Endodermal cell (in vitro differentiated cells): Measurements from ENCODE around the gene TMEM138. TPM values are rescaled to one million over a fixed set of nuclear protein-coding genes. Genes with fewer than 3 reads are reported as not detected.

Experiments
- DNase-seq: peaks from one replicate; pipeline ENCODE4 v3.0.0-alpha.2; 2017
- H3K27ac ChIP-seq: 2 replicates; pipeline ENCODE4 v1.5.1; 2013; ENCODE audit warnings: mild to moderate bottlenecking, low read depth, low read length, moderate library complexity
- H3K27me3 ChIP-seq: 2 replicates; pipeline ENCODE4 v1.6.1; 2013; ENCODE audit warnings: mild to moderate bottlenecking, low read length, moderate library complexity; ENCODE audit not compliant: insufficient read depth, control insufficient read depth, poor library complexity, severe bottlenecking
- H3K36me3 ChIP-seq: 2 replicates; pipeline ENCODE4 v1.7.0; 2013; ENCODE audit warnings: mild to moderate bottlenecking, low read length, moderate library complexity; ENCODE audit not compliant: control insufficient read depth, insufficient read depth
- H3K4me1 ChIP-seq: one replicate; pipeline ENCODE4 v1.7.0; 2013; ENCODE audit warnings: low read length; ENCODE audit not compliant: control insufficient read depth, insufficient read depth
- H3K4me3 ChIP-seq: 2 replicates; pipeline ENCODE4 v1.5.1; 2013; ENCODE audit warnings: mild to moderate bottlenecking, low read length, moderate library complexity
- H3K9ac ChIP-seq: 2 replicates; pipeline ENCODE4 v1.6.1; 2013; ENCODE audit warnings: mild to moderate bottlenecking, low read length, moderate library complexity; ENCODE audit not compliant: poor library complexity, severe bottlenecking; ENCODE audit errors: extremely low read depth
- H3K9me3 ChIP-seq: 2 replicates; pipeline ENCODE4 v1.6.1; 2013; ENCODE audit warnings: mild to moderate bottlenecking, low read length, moderate library complexity; ENCODE audit not compliant: control insufficient read depth
- H3K27ac Mint-ChIP-seq: 2 replicates; pipeline ENCODE4 v1.8.0; 2020; ENCODE audit warnings: mixed read lengths
- H3K27me3 Mint-ChIP-seq: 2 replicates; pipeline ENCODE4 v1.8.0; 2021; ENCODE audit warnings: mild to moderate bottlenecking, mixed read lengths; ENCODE audit not compliant: insufficient read depth
- H3K36me3 Mint-ChIP-seq: 2 replicates; pipeline ENCODE4 v1.8.0; 2020; ENCODE audit warnings: low read depth, mixed read lengths
- H3K4me1 Mint-ChIP-seq: 2 replicates; pipeline ENCODE4 v1.8.0; 2020; ENCODE audit warnings: mixed read lengths
- H3K4me3 Mint-ChIP-seq: 2 replicates; pipeline ENCODE4 v1.8.0; 2020; ENCODE audit warnings: mild to moderate bottlenecking, moderate library complexity, mixed read lengths
- H3K9me3 Mint-ChIP-seq: 2 replicates; pipeline ENCODE4 v1.8.0; 2020; ENCODE audit warnings: mild to moderate bottlenecking, mixed read lengths
- WGBS, 2 experiments: methylation state at CpG; one replicate each; pipeline versions ENCODE4 v1.1.5 to v1.1.7; 2013; ENCODE audit warnings: missing lambda C conversion rate in 2 of 2, mixed read lengths in 1 of 2; ENCODE audit not compliant: insufficient coverage in 1 of 2, insufficient read length in 1 of 2; 5-methylcytosine and 5-hydroxymethylcytosine counted together
- total RNA-seq, 2 donors: library from RNA; stranded (reverse); fragmentation: NEBNext Ultra II Directional in 1 of 2; extraction: Animal tissue kit (Norgen Biotek cat#: 25700) in 1 of 2; gene quantifications; 2 replicates in 1 of 2; 3 replicates in 1 of 2; pipeline ENCODE4 v1.2.1, GENCODE V29; 2021
- TF ChIP-seq, protein P1 (sequence below): fragments of 200-600 bp; sonication (generic); conservative IDR thresholded peaks from 2 replicates; pipeline ENCODE4 v1.5.0; 2021; ENCODE audit warnings: antibody characterized with exemption, mild to moderate bottlenecking

TMEM138 gene
- total RNA-seq, 2 donors from 2014 or later: 26.5 to 29.3 TPM

DNA sequence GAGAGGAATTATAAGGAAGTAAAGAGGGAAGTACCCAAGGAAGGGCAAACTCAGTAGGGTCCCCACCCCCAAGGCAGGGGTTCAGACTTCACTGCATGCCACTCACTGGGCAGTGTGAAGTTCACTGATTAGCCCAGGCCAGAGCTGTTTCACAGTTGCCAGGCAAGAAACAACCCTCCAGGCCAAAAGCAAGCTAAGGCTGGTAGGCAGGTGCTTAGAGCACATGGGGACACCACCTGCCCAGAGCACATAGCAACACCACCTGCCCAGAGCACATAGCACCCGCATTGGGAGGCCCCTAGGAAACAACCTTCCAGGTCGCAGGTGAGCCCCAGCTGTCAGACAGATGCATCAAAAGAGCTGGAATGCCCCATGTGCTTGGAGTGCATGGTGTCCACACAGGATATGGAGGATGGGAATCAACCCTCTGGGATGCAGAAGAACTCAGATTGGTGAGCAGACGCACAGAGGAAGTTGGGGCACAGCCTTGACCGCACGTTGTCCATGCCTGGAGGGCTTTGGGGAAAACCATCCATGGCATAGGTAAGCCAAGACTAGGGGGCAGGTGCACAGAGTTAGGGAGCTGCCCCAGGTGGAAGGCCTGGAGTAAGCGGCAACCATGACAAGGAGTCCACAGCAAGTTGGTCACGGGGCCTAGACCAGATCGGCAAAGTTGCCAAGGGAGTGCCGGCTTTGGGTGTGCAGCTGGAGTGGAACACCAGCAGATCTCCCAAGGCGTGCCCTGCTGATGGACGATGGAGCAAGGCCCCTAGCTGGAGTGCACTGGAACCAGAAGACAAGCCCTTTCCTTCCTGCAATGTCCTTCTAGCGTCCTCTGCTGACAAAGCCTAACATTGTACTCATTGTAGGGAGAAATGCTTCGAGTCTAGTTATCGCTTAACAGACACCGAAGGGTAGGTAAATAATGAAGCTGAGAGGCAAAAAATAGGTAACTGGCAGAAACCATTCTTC is 22.4 kb downstream of the TMEM138 start:
- no peaks in the 10 kb centered on the region for H3K4me1 ChIP-seq
- DNase-seq: peak; percentile 64
- Mint-ChIP-seq H3K36me3 (no peaks in the 10 kb centered on the region), H3K9me3 (peaks cover 2% of the 10 kb centered on the region), H3K27me3 (peaks cover 4% of the 10 kb centered on the region), H3K4me1 (no peaks in the 10 kb centered on the region), H3K27ac (no peak overlapping the region), H3K4me3 (no peak overlapping the region)
- H3K9me3 ChIP-seq: peaks cover 2% of the 10 kb centered on the region
- no peaks in the 10 kb centered on the region for H3K36me3 ChIP-seq
- no peak overlapping the region for H3K9ac ChIP-seq
- no peaks in the 10 kb centered on the region for H3K27me3 ChIP-seq
- H3K4me3 ChIP-seq: no peak overlapping the region
- TF ChIP-seq, protein P1, sequence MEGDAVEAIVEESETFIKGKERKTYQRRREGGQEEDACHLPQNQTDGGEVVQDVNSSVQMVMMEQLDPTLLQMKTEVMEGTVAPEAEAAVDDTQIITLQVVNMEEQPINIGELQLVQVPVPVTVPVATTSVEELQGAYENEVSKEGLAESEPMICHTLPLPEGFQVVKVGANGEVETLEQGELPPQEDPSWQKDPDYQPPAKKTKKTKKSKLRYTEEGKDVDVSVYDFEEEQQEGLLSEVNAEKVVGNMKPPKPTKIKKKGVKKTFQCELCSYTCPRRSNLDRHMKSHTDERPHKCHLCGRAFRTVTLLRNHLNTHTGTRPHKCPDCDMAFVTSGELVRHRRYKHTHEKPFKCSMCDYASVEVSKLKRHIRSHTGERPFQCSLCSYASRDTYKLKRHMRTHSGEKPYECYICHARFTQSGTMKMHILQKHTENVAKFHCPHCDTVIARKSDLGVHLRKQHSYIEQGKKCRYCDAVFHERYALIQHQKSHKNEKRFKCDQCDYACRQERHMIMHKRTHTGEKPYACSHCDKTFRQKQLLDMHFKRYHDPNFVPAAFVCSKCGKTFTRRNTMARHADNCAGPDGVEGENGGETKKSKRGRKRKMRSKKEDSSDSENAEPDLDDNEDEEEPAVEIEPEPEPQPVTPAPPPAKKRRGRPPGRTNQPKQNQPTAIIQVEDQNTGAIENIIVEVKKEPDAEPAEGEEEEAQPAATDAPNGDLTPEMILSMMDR: peak; percentile 62
- H3K27ac ChIP-seq: no peak overlapping the region
- 89 to 90% methylated on average over 11 to 15 of the region's 15 CpGs for WGBS, 2 experiments

DNA sequence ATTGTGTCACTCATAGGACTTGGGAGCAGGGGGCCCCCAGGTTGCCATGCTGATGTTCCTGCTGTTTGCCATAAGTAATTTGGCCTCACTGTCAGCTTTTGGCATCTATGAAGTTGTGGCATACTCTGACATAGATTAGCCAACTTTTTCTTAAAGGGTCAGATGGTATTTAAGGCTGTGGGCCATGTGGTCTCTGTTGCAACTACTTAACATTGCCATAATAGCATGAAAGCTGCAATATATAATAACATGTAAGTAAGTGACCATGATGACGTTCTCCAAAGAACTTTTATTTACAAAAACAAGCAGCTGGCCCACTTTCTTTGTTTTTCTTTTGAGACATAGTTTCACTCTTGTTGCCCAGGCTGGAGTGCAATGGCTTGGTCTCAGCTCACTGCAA is 28.0 kb downstream of the TMEM138 start:
- peaks cover 18% of the 10 kb centered on the region for H3K9me3 Mint-ChIP-seq
- no peaks in the 10 kb centered on the region for H3K27me3 ChIP-seq

DNA sequence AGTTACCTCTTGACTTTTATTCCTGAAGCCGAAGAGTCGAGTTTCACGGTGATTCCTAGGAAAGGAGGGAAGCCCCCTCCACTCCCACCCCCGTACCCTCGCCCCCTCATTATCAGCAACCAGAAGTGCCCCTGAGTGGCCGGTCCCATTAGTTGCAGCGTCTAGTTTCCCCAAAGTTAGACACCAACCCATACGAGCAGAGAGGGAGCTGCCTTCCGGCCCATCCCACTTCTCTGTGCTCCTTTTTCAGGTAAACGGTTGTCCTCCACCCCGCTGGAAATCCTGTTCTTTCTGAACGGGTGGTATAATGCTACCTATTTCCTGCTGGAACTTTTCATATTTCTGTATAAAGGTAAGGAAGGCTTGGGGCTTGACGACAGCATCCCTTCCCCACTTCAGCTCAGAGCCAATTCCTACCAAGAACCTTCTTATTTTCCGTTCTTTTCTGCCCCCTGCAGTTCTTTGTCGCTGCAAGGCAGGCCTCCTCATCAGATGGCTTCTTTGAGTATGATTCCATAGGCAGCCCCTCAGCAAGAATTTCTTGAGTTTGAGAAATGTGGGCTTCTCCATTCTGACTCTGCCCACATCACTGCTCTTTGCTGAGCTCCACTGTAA is 30.9 kb downstream of the TMEM138 start:
- peaks cover 10% of the 10 kb centered on the region for H3K27me3 Mint-ChIP-seq
- H3K9me3 ChIP-seq: peaks cover 4% of the 10 kb centered on the region
- peaks cover 18% of the 10 kb centered on the region for H3K9me3 Mint-ChIP-seq
- peak overlapping the region; percentile 95 for H3K4me3 ChIP-seq
- H3K27ac Mint-ChIP-seq: peak overlapping the region; percentile 93
- TF ChIP-seq, protein P1: peak; percentile 29
- H3K36me3 ChIP-seq: peaks cover 23% of the 10 kb centered on the region
- peak overlapping the region; percentile 92 for H3K4me3 Mint-ChIP-seq
- H3K4me1 Mint-ChIP-seq: peaks cover 13% of the 10 kb centered on the region
- peak; percentile 60 for DNase-seq
- WGBS, 2 experiments: 7 to 14% methylated on average over 5 to 15 of the region's 15 CpGs
- peaks cover 37% of the 10 kb centered on the region for H3K36me3 Mint-ChIP-seq
- peak overlapping the region; percentile 59 for H3K9ac ChIP-seq
- no peaks in the 10 kb centered on the region for H3K27me3 ChIP-seq
- no peak overlapping the region for H3K27ac ChIP-seq
- no peaks in the 10 kb centered on the region for H3K4me1 ChIP-seq

More for the DNA sequence above, 28.0 kb downstream of the TMEM138 start:
- DNase-seq: no peak
- H3K36me3 ChIP-seq: peaks cover 8% of the 10 kb centered on the region
- no peak overlapping the region for H3K27ac ChIP-seq
- TF ChIP-seq, protein P1: no peak
- Mint-ChIP-seq H3K27ac (no peak overlapping the region), H3K27me3 (peaks cover 10% of the 10 kb centered on the region), H3K4me1 (peaks cover 13% of the 10 kb centered on the region), H3K4me3 (no peak overlapping the region), H3K36me3 (peaks cover 14% of the 10 kb centered on the region)
- 89 to 100% methylated on average over 1 of the region's 1 CpG for WGBS, 2 experiments
- no peaks in the 10 kb centered on the region for H3K4me1 ChIP-seq
- H3K9ac ChIP-seq: no peak overlapping the region
- peaks cover 4% of the 10 kb centered on the region for H3K9me3 ChIP-seq
- H3K4me3 ChIP-seq: no peak overlapping the region
